OCI-LY7 (cell line): ENCODE results near the gene CD8A. TPM values are rescaled to one million over a fixed set of nuclear protein-coding genes. Genes with fewer than 3 reads are reported as not detected.

Source experiments
- total RNA-seq, 2 experiments: library from RNA; depleted of rRNA in 1 of 2; stranded (reverse); fragments of >200 nt in 1 of 2; shearing (Covaris generic) in 1 of 2; gene quantifications; 2 replicates each; pipeline ENCODE4 v1.2.3, GENCODE V29; 2014 to 2022

The CD8A gene
- total RNA-seq, 2 experiments from 2014 or later = not detected

Other genes starting within 250 kb of the CD8A start
- gene CHMP3, start 227.5 kb downstream of the CD8A start, total RNA-seq (2014; rRNA removed; shearing (Covaris generic)) = 8.5 and 12.8 TPM in 2 replicates
- gene CHMP3, start 227.5 kb downstream of the CD8A start, total RNA-seq (2022) = 23.0 and 27.2 TPM in 2 replicates
- gene RNF103, start 167.0 kb downstream of the CD8A start, total RNA-seq (2014; rRNA removed; shearing (Covaris generic)) = 11.8 and 12.9 TPM in 2 replicates
- gene RNF103, start 167.0 kb downstream of the CD8A start, total RNA-seq (2022) = 17.2 and 18.4 TPM in 2 replicates
- gene RMND5A, start 70.6 kb downstream of the CD8A start, total RNA-seq (2014; rRNA removed; shearing (Covaris generic)) = 55.2 and 60.6 TPM in 2 replicates
- 62.7 and 73.7 TPM in 2 replicates for gene RMND5A, start 70.6 kb downstream of the CD8A start, total RNA-seq (2022)
- gene CD8B, start 71.0 kb upstream of the CD8A start, total RNA-seq (2014; rRNA removed; shearing (Covaris generic)) = not detected in 2 replicates
- gene CD8B, start 71.0 kb upstream of the CD8A start, total RNA-seq (2022) = not detected in 2 replicates
- 0.13 and 0.49 TPM in 2 replicates for gene RGPD1, start 151.2 kb upstream of the CD8A start, total RNA-seq (2014; rRNA removed; shearing (Covaris generic))
- gene RGPD1, start 151.2 kb upstream of the CD8A start, total RNA-seq (2022) = 0.67 and 0.70 TPM in 2 replicates
- gene PLGLB1, start 230.9 kb upstream of the CD8A start, total RNA-seq (2014; rRNA removed; shearing (Covaris generic)) = 1.8 and 3.3 TPM in 2 replicates
- 3.6 and 3.9 TPM in 2 replicates for gene PLGLB1, start 230.9 kb upstream of the CD8A start, total RNA-seq (2022)